Testis (tissue), 2 donors: Measurements from ENCODE around the gene CTAG2.

Experiments used
- CTCF ChIP-seq, 3 experiments: fragments of 450-650 bp in 2 of 3; fragments of 200-600 bp in 1 of 3; sonication (generic) in 1 of 3; IDR thresholded peaks; one replicate each; pipeline ENCODE4 v1.5.1; 2016 to 2019; ENCODE audit warnings: antibody characterized with exemption in 3 of 3, mild to moderate bottlenecking in 2 of 3, moderate library complexity in 1 of 3
- POLR2A ChIP-seq: fragments of 450-650 bp; IDR thresholded peaks from one replicate; pipeline ENCODE4 v1.6.1; 2017; ENCODE audit warnings: antibody characterized with exemption, mild to moderate bottlenecking, moderate library complexity

GRCh38 chrX:154603438-154604430, 49.6 kb downstream of the CTAG2 start:
- TF ChIP-seq CTCF (IDR thresholded peaks at IDR 0.05) (no peak), POLR2A (no peak)
